Nephron progenitor cell (in vitro differentiated cells): ENCODE results near the gene SKOR2.

ENCODE experiments used
- DNase-seq: peaks from one replicate; pipeline ENCODE4 v3.0.0; 2021
- H3K27ac Mint-ChIP-seq: 2 replicates; pipeline ENCODE4 v1.8.0; 2021; ENCODE audit warnings: mild to moderate bottlenecking, moderate library complexity, mixed read lengths
- H3K27me3 Mint-ChIP-seq: 2 replicates; pipeline ENCODE4 v1.8.0; 2021; ENCODE audit warnings: mild to moderate bottlenecking, low read depth, mixed read lengths; ENCODE audit not compliant: poor library complexity
- H3K36me3 Mint-ChIP-seq: 2 replicates; pipeline ENCODE4 v1.8.0; 2021; ENCODE audit warnings: low read depth, mixed read lengths
- H3K4me1 Mint-ChIP-seq: 2 replicates; pipeline ENCODE4 v1.8.0; 2021; ENCODE audit warnings: mixed read lengths
- H3K4me3 Mint-ChIP-seq: 2 replicates; pipeline ENCODE4 v1.8.0; 2021; ENCODE audit warnings: mild to moderate bottlenecking, moderate library complexity, mixed read lengths
- H3K9me3 Mint-ChIP-seq: 2 replicates; pipeline ENCODE4 v1.8.0; 2021; ENCODE audit warnings: mild to moderate bottlenecking, moderate library complexity, mixed read lengths
- CTCF ChIP-seq: fragments of 200-600 bp; sonication (generic); IDR thresholded peaks from 2 replicates; pipeline ENCODE4 v1.5.0; 2021; ENCODE audit warnings: antibody characterized with exemption

Gene SKOR2

GRCh38 chr18:47247036-47247415, 4.4 kb downstream of the SKOR2 start:
- no peak for DNase-seq
- Mint-ChIP-seq H3K36me3 (peaks cover 11% of the 10 kb centered on the region), H3K4me3 (no peak overlapping the region), H3K27me3 (peaks cover 91% of the 10 kb centered on the region), H3K9me3 (peaks cover 24% of the 10 kb centered on the region), H3K27ac (no peak overlapping the region), H3K4me1 (no peaks in the 10 kb centered on the region)
- no peak for TF ChIP-seq CTCF

GRCh38 chr18:47246027-47246971, 5.2 kb downstream of the SKOR2 start:
- DNase-seq: no peak
- no peak overlapping the region for H3K27ac Mint-ChIP-seq
- H3K36me3 Mint-ChIP-seq: peaks cover 11% of the 10 kb centered on the region
- H3K4me1 Mint-ChIP-seq: no peaks in the 10 kb centered on the region
- H3K4me3 Mint-ChIP-seq: peak overlapping the region; percentile 44
- TF ChIP-seq CTCF: no peak
- H3K9me3 Mint-ChIP-seq: peaks cover 24% of the 10 kb centered on the region
- H3K27me3 Mint-ChIP-seq: peaks cover 91% of the 10 kb centered on the region

GRCh38 chr18:47244086-47244485, 7.4 kb downstream of the SKOR2 start:
- Mint-ChIP-seq H3K27me3 (peaks cover 89% of the 10 kb centered on the region), H3K27ac (no peak overlapping the region), H3K4me1 (no peaks in the 10 kb centered on the region), H3K36me3 (peaks cover 11% of the 10 kb centered on the region), H3K9me3 (peaks cover 24% of the 10 kb centered on the region), H3K4me3 (no peak overlapping the region)
- no peak for DNase-seq
- no peak for TF ChIP-seq CTCF

- H3K36me3 Mint-ChIP-seq: no peaks in the 10 kb centered on the region
- H3K4me3 Mint-ChIP-seq: no peak overlapping the region
- TF ChIP-seq CTCF: no peak
- no peaks in the 10 kb centered on the region for H3K4me1 Mint-ChIP-seq
- H3K27ac Mint-ChIP-seq: no peak overlapping the region
- H3K27me3 Mint-ChIP-seq: peaks cover 84% of the 10 kb centered on the region
- no peaks in the 10 kb centered on the region for H3K9me3 Mint-ChIP-seq
- DNase-seq: no peak
These were observed 16.4 kb downstream of the SKOR2 start for GRCh38 chr18:47235096-47235495.

GRCh38 chr18:47226660-47227059, 24.8 kb downstream of the SKOR2 start:
- H3K4me1 Mint-ChIP-seq: no peaks in the 10 kb centered on the region
- H3K4me3 Mint-ChIP-seq: no peak overlapping the region
- no peaks in the 10 kb centered on the region for H3K36me3 Mint-ChIP-seq
- no peaks in the 10 kb centered on the region for H3K9me3 Mint-ChIP-seq
- no peak for DNase-seq
- no peak for TF ChIP-seq CTCF
- peaks cover 75% of the 10 kb centered on the region for H3K27me3 Mint-ChIP-seq
- H3K27ac Mint-ChIP-seq: no peak overlapping the region
